ENCODE data around the gene MAD2L1BP.

DNA sequence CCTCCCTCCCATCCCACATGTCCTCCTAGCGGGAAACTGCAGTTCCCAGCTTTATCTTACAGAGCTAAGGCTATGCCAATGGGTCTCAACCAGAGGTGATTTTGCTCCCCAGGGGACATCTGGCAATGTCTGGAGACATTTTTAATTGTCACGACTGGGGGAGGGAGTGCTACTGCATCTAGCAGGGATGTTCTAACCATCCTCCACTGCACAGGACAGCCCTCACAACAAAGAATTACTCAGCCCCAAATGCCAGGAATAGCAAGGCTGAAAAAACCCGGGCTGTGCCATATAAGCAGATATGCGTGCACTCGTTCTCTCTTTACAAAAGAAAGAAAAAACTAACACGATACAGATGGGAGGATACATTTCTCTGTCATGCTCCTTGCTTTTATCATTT is 43.4 kb downstream of the MAD2L1BP start:
- TF ChIP-seq RAD21 (IDR thresholded peaks at IDR 0.05; ENCODE audit: low read depth) (no peak), REST (IDR thresholded peaks at IDR 0.05; ENCODE audit: low read depth) (no peak), YY1 (IDR thresholded peaks at IDR 0.05; ENCODE audit: low read depth) (no peak), TCF12 (IDR thresholded peaks at IDR 0.05; ENCODE audit: low read depth) (no peak), TAF1 (IDR thresholded peaks at IDR 0.05; ENCODE audit: low read depth) (no peak)

Data from Ishikawa (cell line).